Lower leg skin (tissue), 4 donors: ENCODE data around the gene ASIC2. TPM values are rescaled to one million over a fixed set of nuclear protein-coding genes. Genes with fewer than 3 reads are reported as not detected.

Source experiments
- DNase-seq, 2 donors: peaks; one replicate each; pipeline ENCODE4 v3.0.0-alpha.2; 2019; ENCODE audit warnings: low spot score in 2 of 2
- H3K4me3 ChIP-seq: fragments of 200-600 bp; sonication (generic); 2 replicates; pipeline ENCODE4 v1.5.1; 2017; ENCODE audit warnings: mild to moderate bottlenecking, low read depth; ENCODE audit not compliant: poor library complexity, severe bottlenecking
- CTCF ChIP-seq, 3 donors: fragments of 450-650 bp; IDR thresholded peaks; one replicate each; pipeline ENCODE4 v1.5.1; 2016; ENCODE audit warnings: antibody characterized with exemption in 3 of 3, mild to moderate bottlenecking in 3 of 3, moderate library complexity in 2 of 3
- POLR2A ChIP-seq, 2 donors: fragments of 450-650 bp; IDR thresholded peaks; one replicate each; pipeline ENCODE4 v1.6.1; 2016 to 2017; ENCODE audit warnings: antibody characterized with exemption in 2 of 2, mild to moderate bottlenecking in 1 of 2, moderate library complexity in 1 of 2
- WGBS, 2 donors: methylation state at CpG; one replicate each; pipeline ENCODE4 v1.1.5; 2018; 5-methylcytosine and 5-hydroxymethylcytosine counted together
- intact Hi-C: fragments of 100-400 bp; cut with DNase I; formaldehyde crosslinking; loops from one replicate; pipeline ENCODE4 v1.15.0; 2023; ENCODE audit warnings: low total_unique reads
- total RNA-seq, 4 donors: library from RNA; depleted of rRNA; stranded (reverse); fragments of >200 nt; gene quantifications; one replicate each; pipeline ENCODE4 v1.1.0, GENCODE V29; 2016

ASIC2 gene
- total RNA-seq, 4 donors from 2014 or later: 0.21 TPM; not detected in 3

DNA sequence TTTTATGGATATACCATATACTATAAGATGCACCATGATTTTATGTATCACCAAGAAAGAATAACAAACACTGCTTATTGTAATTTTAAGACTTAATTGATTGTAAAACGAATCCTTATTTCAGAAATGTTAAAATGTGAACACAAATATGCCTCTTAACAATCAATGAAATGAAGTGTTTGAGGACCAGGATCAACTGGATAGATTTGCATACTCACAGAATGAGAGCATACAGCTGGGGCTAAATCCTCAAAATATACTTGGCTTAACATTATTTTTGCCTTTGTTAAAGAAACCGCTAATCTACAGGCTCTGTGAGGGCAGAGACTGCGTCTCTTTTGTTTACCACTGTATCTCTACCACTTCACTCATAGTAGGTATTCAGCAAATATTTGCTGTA, 207.8 kb downstream of the ASIC2 start:
- 75 to 80% methylated on average over 3 of the region's 3 CpGs for WGBS, 2 donors
- TF ChIP-seq CTCF (IDR thresholded peaks at IDR 0.05) (no peak), POLR2A (IDR thresholded peaks at IDR 0.05) (no peak)
- no peak for DNase-seq
- intact Hi-C loops: no loop called here
- H3K4me3 ChIP-seq: no peak overlapping the region

GRCh38 chr17:33084755-33085154, 208.3 kb downstream of the ASIC2 start:
- intact Hi-C loops: no loop called here
- no peak for DNase-seq
- WGBS, 2 donors: 89 to 94% methylated on average over 2 of the region's 2 CpGs
- no peak overlapping the region for H3K4me3 ChIP-seq
- no peak for TF ChIP-seq CTCF (IDR thresholded peaks at IDR 0.05)
- TF ChIP-seq POLR2A (IDR thresholded peaks at IDR 0.05): no peak

GRCh38 chr17:33082529-33083173, 210.4 kb downstream of the ASIC2 start:
- TF ChIP-seq POLR2A (IDR thresholded peaks at IDR 0.05): no peak
- TF ChIP-seq CTCF (IDR thresholded peaks at IDR 0.05): no peak
- WGBS, 2 donors: 81 to 82% methylated on average over 7 of the region's 7 CpGs
- no peak overlapping the region for H3K4me3 ChIP-seq
- intact Hi-C loops: no loop called here
- no peak for DNase-seq

- H3K4me3 ChIP-seq: no peak overlapping the region
- no peak for TF ChIP-seq CTCF (IDR thresholded peaks at IDR 0.05)
- no peak for TF ChIP-seq POLR2A (IDR thresholded peaks at IDR 0.05)
- intact Hi-C loops: no loop called here
- DNase-seq: no peak
- 80 to 87% methylated on average over 3 of the region's 3 CpGs for WGBS, 2 donors
Measured at GRCh38 chr17:33080091-33080490, 213.0 kb downstream of the ASIC2 start.

GRCh38 chr17:33079201-33079600, 213.9 kb downstream of the ASIC2 start:
- DNase-seq: no peak
- H3K4me3 ChIP-seq: no peak overlapping the region
- WGBS, 2 donors: 76 to 80% methylated on average over 3 of the region's 3 CpGs
- intact Hi-C loops: no loop called here
- TF ChIP-seq CTCF (IDR thresholded peaks at IDR 0.05) (no peak), POLR2A (IDR thresholded peaks at IDR 0.05) (no peak)

DNA sequence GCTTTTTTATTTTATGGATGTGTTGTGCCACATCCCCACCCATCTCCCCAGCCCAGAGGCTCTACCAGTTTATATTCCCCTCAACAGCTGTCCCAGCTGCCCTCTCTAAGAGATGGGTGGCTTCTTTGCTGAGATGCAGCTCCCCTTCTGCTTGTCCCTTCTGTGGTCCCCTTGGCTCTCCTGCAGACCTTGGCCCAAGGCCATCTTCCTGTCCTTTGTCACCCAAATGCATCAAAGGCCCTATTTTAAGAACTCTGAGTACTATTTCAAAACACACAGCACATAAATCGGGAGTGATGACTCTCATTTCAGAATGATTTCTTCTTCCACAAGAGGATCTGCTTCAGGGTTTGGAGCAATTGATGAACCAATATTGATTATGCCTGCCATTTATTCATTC, 216.1 kb downstream of the ASIC2 start:
- H3K4me3 ChIP-seq: no peak overlapping the region
- intact Hi-C loops: no loop called here
- TF ChIP-seq CTCF (IDR thresholded peaks at IDR 0.05) (no peak), POLR2A (IDR thresholded peaks at IDR 0.05) (no peak)
- no peak for DNase-seq
- WGBS, 2 donors: 56 to 78% methylated on average over 1 of the region's 1 CpG
